Astrocyte (in vitro differentiated cells and primary cell): Measurements from ENCODE around the gene OCA2. TPM values are rescaled to one million over a fixed set of nuclear protein-coding genes. Genes with fewer than 3 reads are reported as not detected.

Source experiments
- DNase-seq: peaks from one replicate; pipeline ENCODE4 v3.0.0-alpha.2; 2010; ENCODE audit warnings: low read depth
- FAIRE-seq: peaks from 2 replicates; lab custom pipeline; 2011; peaks lifted over from hg19 to GRCh38; lab: Jason Lieb, UNC
- H2AFZ ChIP-seq: 2 replicates; pipeline ENCODE4 v1.6.0; 2012; ENCODE audit warnings: low read depth, low read length, inconsistent platforms
- H3K27ac ChIP-seq: 2 replicates; pipeline ENCODE4 v1.5.1; 2011; ENCODE audit warnings: low read depth, low read length, inconsistent platforms
- H3K27me3 ChIP-seq: 2 replicates; pipeline ENCODE4 v1.6.0; 2011; ENCODE audit warnings: low read length, inconsistent platforms; ENCODE audit not compliant: insufficient read depth
- H3K36me3 ChIP-seq: 2 replicates; pipeline ENCODE4 v1.5.1; 2011; ENCODE audit warnings: low read length, inconsistent platforms; ENCODE audit not compliant: insufficient read depth
- H3K4me1 ChIP-seq: 2 replicates; pipeline ENCODE4 v1.5.1; 2011; ENCODE audit warnings: low read length, inconsistent platforms; ENCODE audit not compliant: insufficient read depth
- H3K4me2 ChIP-seq: 2 replicates; pipeline ENCODE4 v1.6.0; 2012; ENCODE audit warnings: low read length, inconsistent platforms
- H3K4me3 ChIP-seq: 2 replicates; pipeline ENCODE4 v1.5.1; 2011; ENCODE audit warnings: low read depth, mild to moderate bottlenecking, low read length, inconsistent platforms; ENCODE audit not compliant: insufficient read depth
- H3K79me2 ChIP-seq: 2 replicates; pipeline ENCODE4 v1.6.0; 2012; ENCODE audit warnings: mild to moderate bottlenecking, low read length, inconsistent platforms; ENCODE audit not compliant: insufficient read depth
- H3K9ac ChIP-seq: 2 replicates; pipeline ENCODE4 v1.6.0; 2012; ENCODE audit warnings: mild to moderate bottlenecking, low read length, inconsistent platforms
- H3K9me3 ChIP-seq: 2 replicates; pipeline ENCODE4 v1.5.1; 2012; ENCODE audit warnings: low read depth, mild to moderate bottlenecking, low read length, inconsistent platforms; ENCODE audit not compliant: insufficient read depth
- H4K20me1 ChIP-seq: 2 replicates; pipeline ENCODE4 v1.6.0; 2012; ENCODE audit warnings: low read length, inconsistent platforms; ENCODE audit not compliant: insufficient read depth
- H3K27ac Mint-ChIP-seq: one replicate; pipeline ENCODE4 v1.8.0; 2021; ENCODE audit warnings: mild to moderate bottlenecking, mixed read lengths; ENCODE audit not compliant: unreplicated experiment
- H3K27me3 Mint-ChIP-seq: one replicate; pipeline ENCODE4 v1.8.0; 2021; ENCODE audit warnings: low read depth, mixed read lengths; ENCODE audit not compliant: unreplicated experiment
- H3K36me3 Mint-ChIP-seq: one replicate; pipeline ENCODE4 v1.8.0; 2021; ENCODE audit warnings: low read depth, mixed read lengths; ENCODE audit not compliant: unreplicated experiment
- H3K4me1 Mint-ChIP-seq: one replicate; pipeline ENCODE4 v1.8.0; 2021; ENCODE audit warnings: low read depth, mixed read lengths; ENCODE audit not compliant: unreplicated experiment
- H3K4me3 Mint-ChIP-seq: one replicate; pipeline ENCODE4 v1.8.0; 2021; ENCODE audit warnings: mild to moderate bottlenecking, moderate library complexity, mixed read lengths; ENCODE audit not compliant: unreplicated experiment
- H3K9me3 Mint-ChIP-seq: one replicate; pipeline ENCODE4 v1.8.0; 2021; ENCODE audit warnings: mild to moderate bottlenecking, mixed read lengths; ENCODE audit not compliant: unreplicated experiment
- EZH2 ChIP-seq: IDR thresholded peaks from 2 replicates; pipeline ENCODE4 v1.6.1; 2012; ENCODE audit warnings: mild to moderate bottlenecking, low read length, inconsistent platforms; ENCODE audit not compliant: insufficient read depth
- total RNA-seq: library from RNA; stranded (reverse); gene quantifications from 2 replicates; pipeline ENCODE4 v1.2.1, GENCODE V29; 2021
- TF ChIP-seq, protein P1 (sequence below): IDR thresholded peaks from 2 replicates; pipeline ENCODE4 v1.5.1; 2011; ENCODE audit warnings: low read depth, mild to moderate bottlenecking, inconsistent platforms, low read length, moderate library complexity; ENCODE audit not compliant: insufficient read depth

The OCA2 gene
- total RNA-seq, 1 donor from 2014 or later = 2.9 TPM

DNA sequence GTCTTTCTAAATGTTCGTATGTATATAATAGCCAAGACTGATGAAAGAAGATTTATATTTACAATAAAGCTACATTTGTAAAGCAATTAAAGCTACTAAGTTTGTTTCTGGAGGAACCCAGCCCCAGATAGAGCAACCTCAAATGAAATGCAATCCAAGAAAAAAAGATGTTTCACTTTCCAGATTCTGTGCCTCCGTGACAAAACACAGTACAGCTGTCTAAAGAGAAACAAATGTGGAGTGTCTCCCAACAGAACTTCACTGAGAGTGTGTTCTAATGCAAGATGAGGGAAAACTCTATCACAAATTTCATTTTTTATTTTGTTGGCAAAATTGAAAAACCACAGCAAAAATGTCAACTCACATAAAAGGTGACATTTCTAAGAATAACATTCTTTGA is 317.0 kb downstream of the OCA2 start:
- no peak overlapping the region for H3K4me3 ChIP-seq
- H2AFZ ChIP-seq = no peak overlapping the region
- H3K79me2 ChIP-seq = no peaks in the 10 kb centered on the region
- no peak overlapping the region for H3K27ac Mint-ChIP-seq
- H3K36me3 Mint-ChIP-seq = no peaks in the 10 kb centered on the region
- H3K4me1 ChIP-seq = no peaks in the 10 kb centered on the region
- H3K9ac ChIP-seq = no peak overlapping the region
- no peak for DNase-seq
- peaks cover 21% of the 10 kb centered on the region for H3K4me1 Mint-ChIP-seq
- H3K27me3 Mint-ChIP-seq = no peaks in the 10 kb centered on the region
- no peaks in the 10 kb centered on the region for H4K20me1 ChIP-seq
- no peaks in the 10 kb centered on the region for H3K9me3 Mint-ChIP-seq
- TF ChIP-seq, protein P1, sequence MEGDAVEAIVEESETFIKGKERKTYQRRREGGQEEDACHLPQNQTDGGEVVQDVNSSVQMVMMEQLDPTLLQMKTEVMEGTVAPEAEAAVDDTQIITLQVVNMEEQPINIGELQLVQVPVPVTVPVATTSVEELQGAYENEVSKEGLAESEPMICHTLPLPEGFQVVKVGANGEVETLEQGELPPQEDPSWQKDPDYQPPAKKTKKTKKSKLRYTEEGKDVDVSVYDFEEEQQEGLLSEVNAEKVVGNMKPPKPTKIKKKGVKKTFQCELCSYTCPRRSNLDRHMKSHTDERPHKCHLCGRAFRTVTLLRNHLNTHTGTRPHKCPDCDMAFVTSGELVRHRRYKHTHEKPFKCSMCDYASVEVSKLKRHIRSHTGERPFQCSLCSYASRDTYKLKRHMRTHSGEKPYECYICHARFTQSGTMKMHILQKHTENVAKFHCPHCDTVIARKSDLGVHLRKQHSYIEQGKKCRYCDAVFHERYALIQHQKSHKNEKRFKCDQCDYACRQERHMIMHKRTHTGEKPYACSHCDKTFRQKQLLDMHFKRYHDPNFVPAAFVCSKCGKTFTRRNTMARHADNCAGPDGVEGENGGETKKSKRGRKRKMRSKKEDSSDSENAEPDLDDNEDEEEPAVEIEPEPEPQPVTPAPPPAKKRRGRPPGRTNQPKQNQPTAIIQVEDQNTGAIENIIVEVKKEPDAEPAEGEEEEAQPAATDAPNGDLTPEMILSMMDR = no peak
- FAIRE-seq = no peak
- H3K27me3 ChIP-seq = no peaks in the 10 kb centered on the region
- H3K27ac ChIP-seq = no peak overlapping the region
- H3K36me3 ChIP-seq = no peaks in the 10 kb centered on the region
- no peak overlapping the region for H3K4me2 ChIP-seq
- no peak overlapping the region for H3K4me3 Mint-ChIP-seq
- no peaks in the 10 kb centered on the region for H3K9me3 ChIP-seq

DNA sequence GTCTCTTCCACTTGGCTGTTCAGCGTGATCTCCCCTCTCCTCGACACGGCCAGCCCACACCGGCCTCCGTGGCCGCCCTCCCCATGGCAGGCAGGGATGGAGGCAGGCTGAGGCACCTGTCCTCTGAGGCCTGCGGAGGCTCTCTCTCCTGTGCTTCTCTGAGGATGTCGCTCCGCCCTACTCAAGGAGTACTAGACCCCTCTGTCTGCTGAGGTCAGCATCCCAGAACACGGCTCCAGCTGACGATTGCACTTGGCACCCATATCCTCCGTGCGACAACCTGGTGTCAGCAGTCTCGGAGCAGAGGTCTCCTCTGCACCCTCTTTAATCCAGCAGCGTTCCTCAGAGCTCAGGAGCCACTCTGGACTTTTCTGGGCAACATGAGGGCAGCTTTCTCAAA is 322.6 kb downstream of the OCA2 start:
- Histone ChIP-seq H3K27ac (no peak overlapping the region), H3K27me3 (no peaks in the 10 kb centered on the region), H3K36me3 (no peaks in the 10 kb centered on the region), H3K4me3 (no peak overlapping the region), H2AFZ (no peak overlapping the region), H4K20me1 (no peaks in the 10 kb centered on the region), H3K9me3 (no peaks in the 10 kb centered on the region), H3K79me2 (no peaks in the 10 kb centered on the region), H3K4me1 (no peaks in the 10 kb centered on the region), H3K9ac (no peak overlapping the region), H3K4me2 (no peak overlapping the region)
- H3K27ac Mint-ChIP-seq = no peak overlapping the region
- TF ChIP-seq, protein P1 = no peak
- TF ChIP-seq EZH2 = no peak
- peaks cover 13% of the 10 kb centered on the region for H3K4me1 Mint-ChIP-seq
- peaks cover 3% of the 10 kb centered on the region for H3K9me3 Mint-ChIP-seq
- H3K27me3 Mint-ChIP-seq = no peaks in the 10 kb centered on the region
- FAIRE-seq (no peak), DNase-seq (no peak)
- H3K36me3 Mint-ChIP-seq = peaks cover 2% of the 10 kb centered on the region
- no peak overlapping the region for H3K4me3 Mint-ChIP-seq

DNA sequence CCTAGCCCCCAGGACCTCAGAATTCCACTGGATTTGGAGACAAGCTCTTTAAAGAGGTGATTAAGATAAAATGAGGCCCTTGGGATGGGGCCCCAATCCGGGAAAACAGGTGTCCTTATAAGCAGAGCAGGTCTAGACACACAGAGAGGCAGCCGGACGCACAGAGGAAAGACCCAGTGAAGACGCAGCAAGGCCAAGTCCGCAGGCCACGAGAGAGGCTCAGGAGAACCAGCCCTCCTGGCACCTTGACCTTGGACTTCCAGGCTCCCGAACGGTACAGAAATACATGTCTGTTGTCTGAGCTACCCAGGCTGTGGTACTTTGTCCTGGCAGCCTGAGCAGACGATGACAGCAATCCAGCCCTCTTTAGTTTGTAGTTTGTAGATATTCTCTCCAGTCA is 324.5 kb downstream of the OCA2 start:
- Mint-ChIP-seq H3K4me3 (no peak overlapping the region), H3K27me3 (no peaks in the 10 kb centered on the region), H3K36me3 (peaks cover 2% of the 10 kb centered on the region), H3K9me3 (peaks cover 3% of the 10 kb centered on the region), H3K27ac (no peak overlapping the region), H3K4me1 (peaks cover 13% of the 10 kb centered on the region)
- no peaks in the 10 kb centered on the region for H3K36me3 ChIP-seq
- DNase-seq (no peak), FAIRE-seq (no peak)
- H2AFZ ChIP-seq = no peak overlapping the region
- no peak overlapping the region for H3K4me3 ChIP-seq
- H3K27me3 ChIP-seq = no peaks in the 10 kb centered on the region
- H4K20me1 ChIP-seq = no peaks in the 10 kb centered on the region
- H3K9me3 ChIP-seq = no peaks in the 10 kb centered on the region
- no peak overlapping the region for H3K9ac ChIP-seq
- TF ChIP-seq, protein P1 = no peak
- TF ChIP-seq EZH2 = no peak
- H3K4me1 ChIP-seq = no peaks in the 10 kb centered on the region
- no peaks in the 10 kb centered on the region for H3K79me2 ChIP-seq
- H3K27ac ChIP-seq = no peak overlapping the region
- H3K4me2 ChIP-seq = no peak overlapping the region
